ENCODE measurements around the gene RNF31.

The RNF31 gene

GRCh38 chr14:24160850-24161804 is 13.8 kb downstream of the RNF31 start, which contains the start of gene IRF9:
Gene IRF9 (plus strand): TSS chr14:24161265. CDS start chr14:24162145, 880 bp downstream.
- peak; percentile 96 to 99 for DNase-seq

GRCh38 chr14:24162093-24162492 is 14.8 kb downstream of the RNF31 start:
- no peak for DNase-seq

GRCh38 chr14:24164518-24164991 is 17.3 kb downstream of the RNF31 start:
- no peak for DNase-seq

GRCh38 chr14:24165785-24166184 is 18.5 kb downstream of the RNF31 start:
- DNase-seq, result no peak

- DNase-seq, result no peak
These were observed 20.3 kb downstream of the RNF31 start for GRCh38 chr14:24167469-24168114.

GRCh38 chr14:24171422-24172260 is 24.3 kb downstream of the RNF31 start, which contains the start of gene REC8:
Gene REC8 (plus strand): TSS chr14:24172080. CDS start chr14:24172553, 473 bp downstream.
- DNase-seq, result peak; percentile 77 to 86

GRCh38 chr14:24172261-24172860 is 25.1 kb downstream of the RNF31 start:
- no peak for DNase-seq

GRCh38 chr14:24172871-24173281 is 25.6 kb downstream of the RNF31 start:
- DNase-seq, result no peak

- no peak for DNase-seq
These were observed 29.3 kb downstream of the RNF31 start for GRCh38 chr14:24176599-24176998.

GRCh38 chr14:24177041-24177825 is 29.9 kb downstream of the RNF31 start:
- no peak for DNase-seq

- no peak for DNase-seq
These were observed 30.6 kb downstream of the RNF31 start for GRCh38 chr14:24177891-24178290.

- no peak for DNase-seq
These were observed 31.3 kb downstream of the RNF31 start for GRCh38 chr14:24178399-24179178.

GRCh38 chr14:24179294-24179960 is 32.1 kb downstream of the RNF31 start:
- no peak for DNase-seq

- no peak for DNase-seq
These were observed 32.9 kb downstream of the RNF31 start for GRCh38 chr14:24179961-24180796.

- no peak for DNase-seq
These were observed 34.2 kb downstream of the RNF31 start for GRCh38 chr14:24181371-24182077.

GRCh38 chr14:24182110-24182882 is 35.0 kb downstream of the RNF31 start:
- DNase-seq, result no peak

- no peak for DNase-seq
These were observed 35.8 kb downstream of the RNF31 start for GRCh38 chr14:24183014-24183481.

Measured in CD4-positive, alpha-beta T cell treated with Interferon alpha-2 for 1 hour (primary cell).